Measurements from ENCODE around the gene NFKBIE.

The NFKBIE gene

GRCh38 chr6:44298055-44298803 lies 32.9 kb upstream of the NFKBIE start:
- H3K4me3 ChIP-seq, result peak overlapping the region in 2 of 7 experiments; percentile 17 to 44
- no peak overlapping the region for H3K27ac ChIP-seq

GRCh38 chr6:44297063-44298038 lies 32.0 kb upstream of the NFKBIE start:
- Histone ChIP-seq H3K27ac (no peak overlapping the region), H3K4me3 (peak overlapping the region; percentile 17 to 46 (median 23))

GRCh38 chr6:44294832-44295791 lies 29.8 kb upstream of the NFKBIE start:
- H3K4me3 ChIP-seq, result no peak overlapping the region

GRCh38 chr6:44292661-44293365 lies 27.5 kb upstream of the NFKBIE start:
- Histone ChIP-seq H3K4me3 (no peak overlapping the region), H3K27ac (no peak overlapping the region)

More at GRCh38 chr6:44294832-44295791, 29.8 kb upstream of the NFKBIE start:
- H3K27ac ChIP-seq, result no peak overlapping the region

GRCh38 chr6:44291841-44292240 lies 26.5 kb upstream of the NFKBIE start:
- Histone ChIP-seq H3K4me3 (no peak overlapping the region), H3K27ac (no peak overlapping the region)

GRCh38 chr6:44289726-44290260 lies 24.4 kb upstream of the NFKBIE start:
- no peak overlapping the region for H3K27ac ChIP-seq
- H3K4me3 ChIP-seq, result no peak overlapping the region

- H3K4me3 ChIP-seq, result no peak overlapping the region
- H3K27ac ChIP-seq, result no peak overlapping the region
These were observed 21.4 kb upstream of the NFKBIE start for GRCh38 chr6:44286747-44287146.

GRCh38 chr6:44286285-44286565 lies 20.9 kb upstream of the NFKBIE start:
- Histone ChIP-seq H3K27ac (no peak overlapping the region), H3K4me3 (no peak overlapping the region)

GRCh38 chr6:44285552-44286284 lies 20.4 kb upstream of the NFKBIE start:
- H3K27ac ChIP-seq, result no peak overlapping the region
- no peak overlapping the region for H3K4me3 ChIP-seq

GRCh38 chr6:44284867-44285266 lies 19.5 kb upstream of the NFKBIE start:
- Histone ChIP-seq H3K27ac (no peak overlapping the region), H3K4me3 (no peak overlapping the region)

GRCh38 chr6:44284121-44284520 lies 18.8 kb upstream of the NFKBIE start:
- Histone ChIP-seq H3K27ac (no peak overlapping the region), H3K4me3 (no peak overlapping the region)

GRCh38 chr6:44278774-44279697 lies 13.7 kb upstream of the NFKBIE start:
- Histone ChIP-seq H3K27ac (no peak overlapping the region), H3K4me3 (no peak overlapping the region)

GRCh38 chr6:44278315-44278714 lies 13.0 kb upstream of the NFKBIE start:
- Histone ChIP-seq H3K27ac (no peak overlapping the region), H3K4me3 (no peak overlapping the region)

GRCh38 chr6:44277763-44278162 lies 12.4 kb upstream of the NFKBIE start:
- H3K27ac ChIP-seq, result no peak overlapping the region
- no peak overlapping the region for H3K4me3 ChIP-seq

GRCh38 chr6:44276667-44277640 lies 11.6 kb upstream of the NFKBIE start:
- H3K4me3 ChIP-seq, result peak overlapping the region in 1 of 7 experiments; percentile 7
- H3K27ac ChIP-seq, result no peak overlapping the region

Measured in skin epidermis (tissue), 12 donors.